NCI-H2081 (cell line): ENCODE results near the gene DPP7.
A peak's percentile ranks its signal among the peaks of the same experiment; 100 is the strongest.

Source experiments
- DNase-seq, 2 experiments: peaks; one replicate each; lab custom pipeline; 2025; lab: John Stamatoyannopoulos, UW

Gene DPP7

GRCh38 chr9:137114613-137115393 lies at the start of gene DPP7:
Gene DPP7, minus strand, starts transcription at chr9:137114733. Its CDS starts 20 bp downstream, at chr9:137114713.
- DNase-seq = peak; percentile 47 to 57

GRCh38 chr9:137163805-137164204 lies 49.3 kb upstream of the DPP7 start:
- DNase-seq = no peak

- DNase-seq = no peak
Observed at GRCh38 chr9:137163365-137163715, 48.8 kb upstream of the DPP7 start.

- DNase-seq = no peak
Observed at GRCh38 chr9:137162505-137163364, 48.2 kb upstream of the DPP7 start.

- DNase-seq = no peak
Observed at GRCh38 chr9:137161558-137162486, 47.3 kb upstream of the DPP7 start.

- peak in 1 of 2 experiments; percentile 43 for DNase-seq
Observed at GRCh38 chr9:137160716-137161557, 46.4 kb upstream of the DPP7 start.

- DNase-seq = no peak
Observed at GRCh38 chr9:137160054-137160425, 45.5 kb upstream of the DPP7 start.

GRCh38 chr9:137159105-137160053 lies 44.8 kb upstream of the DPP7 start:
- DNase-seq = no peak

GRCh38 chr9:137158625-137159024 lies 44.1 kb upstream of the DPP7 start:
- peak in 1 of 2 experiments; percentile 28 for DNase-seq

GRCh38 chr9:137157618-137158415 lies 43.3 kb upstream of the DPP7 start:
- no peak for DNase-seq

GRCh38 chr9:137156567-137157375 lies 42.2 kb upstream of the DPP7 start:
- DNase-seq = no peak

GRCh38 chr9:137152844-137153405 lies 38.4 kb upstream of the DPP7 start:
- no peak for DNase-seq

GRCh38 chr9:137150617-137151457 lies 36.3 kb upstream of the DPP7 start:
- peak; percentile 41 to 79 for DNase-seq

GRCh38 chr9:137149942-137150616 lies 35.5 kb upstream of the DPP7 start:
- DNase-seq = peak in 1 of 2 experiments; percentile 77

GRCh38 chr9:137149363-137149762 lies 34.8 kb upstream of the DPP7 start:
- no peak for DNase-seq

GRCh38 chr9:137148661-137149060 lies 34.1 kb upstream of the DPP7 start:
- DNase-seq = no peak
